T-helper 1 cell treated with Interleukin-12 subunit alpha and Interleukin-12 subunit beta and Interleukin-4 antibody, amounts not matched to agents 30 μg/mL and 1 μg/mL, for 36 hours (primary cell): ENCODE results near the gene ADRA2B.
"Not testable (repeated sequence)": the region's sequence is repeated elsewhere in the genome, so short reads cannot be mapped to it uniquely, and the experiment has no call there.

ENCODE experiments used
- H3K27ac Mint-ChIP-seq: one replicate; pipeline ENCODE4 v1.8.0; 2021; ENCODE audit warnings: mild to moderate bottlenecking, mixed read lengths
- H3K27me3 Mint-ChIP-seq: one replicate; pipeline ENCODE4 v1.8.0; 2021; ENCODE audit warnings: low read depth, mixed read lengths
- H3K36me3 Mint-ChIP-seq: one replicate; pipeline ENCODE4 v1.8.0; 2021; ENCODE audit warnings: low read depth, mixed read lengths
- H3K4me1 Mint-ChIP-seq: one replicate; pipeline ENCODE4 v1.8.0; 2021; ENCODE audit warnings: low read depth, mixed read lengths
- H3K4me3 Mint-ChIP-seq: one replicate; pipeline ENCODE4 v1.8.0; 2021; ENCODE audit warnings: mild to moderate bottlenecking, moderate library complexity, mixed read lengths
- H3K9me3 Mint-ChIP-seq: one replicate; pipeline ENCODE4 v1.8.0; 2021; ENCODE audit warnings: mixed read lengths

The ADRA2B gene

DNA sequence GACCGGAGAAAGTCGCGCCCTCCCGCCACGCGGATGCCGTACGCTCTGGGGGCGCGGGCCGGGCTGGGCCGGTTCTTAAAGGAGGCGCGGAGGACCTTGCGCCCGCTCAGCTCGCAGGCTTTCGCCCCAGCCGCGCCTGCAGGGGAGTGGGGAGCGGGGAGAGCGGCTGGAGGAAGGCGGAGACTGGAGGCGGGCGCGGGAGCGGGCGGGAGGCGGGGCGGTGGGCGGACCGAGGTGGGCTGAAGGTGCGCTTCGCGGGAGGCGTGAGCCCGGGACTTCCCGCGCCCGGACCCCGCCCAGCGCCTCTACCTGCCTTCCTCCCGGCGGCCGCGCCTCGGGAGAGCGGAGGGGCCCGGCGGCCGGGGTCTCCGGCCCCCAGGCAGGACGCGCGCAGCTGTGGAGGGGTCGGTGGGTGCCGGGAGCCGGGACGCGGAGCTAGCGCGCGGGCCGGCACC is at the start of gene ADRA2B:
ADRA2B (minus strand) TSS at position 148 of the 455 bp plus-strand sequence. CDS start 422 bp downstream, outside the sequence.
- Mint-ChIP-seq H3K4me3 (peak within 1 kb of the TSS; percentile 79), H3K4me1 (peaks cover 17% of the 10 kb centered on the region), H3K36me3 (no peaks in the 10 kb centered on the region), H3K27me3 (peaks cover 55% of the 10 kb centered on the region), H3K27ac (no peak within 1 kb of the TSS), H3K9me3 (no peaks in the 10 kb centered on the region)

DNA sequence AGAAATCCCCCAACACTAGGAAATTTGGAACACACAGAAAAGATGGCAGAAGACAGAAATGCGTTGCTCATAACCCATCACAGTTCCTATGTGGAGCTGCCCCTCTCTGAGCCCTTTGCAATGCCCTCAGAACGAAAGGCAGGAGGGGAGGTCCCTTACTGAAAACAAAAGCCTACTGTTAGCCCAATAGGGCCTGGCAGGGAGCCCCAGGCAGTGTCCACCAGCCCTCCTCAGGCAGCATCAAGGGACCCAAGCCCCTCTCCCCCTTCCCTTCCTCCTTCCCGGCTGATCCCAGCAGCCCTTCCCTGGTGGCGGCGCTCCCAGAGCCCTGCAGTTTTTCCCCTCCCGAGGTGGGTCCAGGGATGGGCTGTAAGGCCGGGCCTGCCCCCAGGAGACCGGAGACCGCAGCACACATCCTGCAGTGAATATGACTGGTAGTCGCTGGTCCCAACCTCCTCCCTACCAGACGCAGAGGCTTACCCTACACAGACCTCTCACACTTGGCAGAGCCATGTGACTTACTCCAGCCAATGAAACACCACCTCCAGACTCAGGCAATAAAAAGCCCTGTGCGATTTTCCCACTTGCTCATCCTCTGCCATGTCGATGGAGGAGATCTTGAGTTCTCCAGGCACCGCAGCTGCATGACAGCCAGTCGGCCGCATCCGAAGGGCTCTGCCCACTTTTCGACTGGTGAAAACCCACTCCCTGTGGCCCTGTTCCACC is 48.3 kb upstream of the ADRA2B start:
- H3K4me3 Mint-ChIP-seq: peak overlapping the region; percentile 65
- H3K27ac Mint-ChIP-seq: peak overlapping the region; percentile 95
- no peaks in the 10 kb centered on the region for H3K27me3 Mint-ChIP-seq
- H3K9me3 Mint-ChIP-seq: peaks cover 9% of the 10 kb centered on the region
- peaks cover 3% of the 10 kb centered on the region for H3K36me3 Mint-ChIP-seq
- peaks cover 43% of the 10 kb centered on the region for H3K4me1 Mint-ChIP-seq

DNA sequence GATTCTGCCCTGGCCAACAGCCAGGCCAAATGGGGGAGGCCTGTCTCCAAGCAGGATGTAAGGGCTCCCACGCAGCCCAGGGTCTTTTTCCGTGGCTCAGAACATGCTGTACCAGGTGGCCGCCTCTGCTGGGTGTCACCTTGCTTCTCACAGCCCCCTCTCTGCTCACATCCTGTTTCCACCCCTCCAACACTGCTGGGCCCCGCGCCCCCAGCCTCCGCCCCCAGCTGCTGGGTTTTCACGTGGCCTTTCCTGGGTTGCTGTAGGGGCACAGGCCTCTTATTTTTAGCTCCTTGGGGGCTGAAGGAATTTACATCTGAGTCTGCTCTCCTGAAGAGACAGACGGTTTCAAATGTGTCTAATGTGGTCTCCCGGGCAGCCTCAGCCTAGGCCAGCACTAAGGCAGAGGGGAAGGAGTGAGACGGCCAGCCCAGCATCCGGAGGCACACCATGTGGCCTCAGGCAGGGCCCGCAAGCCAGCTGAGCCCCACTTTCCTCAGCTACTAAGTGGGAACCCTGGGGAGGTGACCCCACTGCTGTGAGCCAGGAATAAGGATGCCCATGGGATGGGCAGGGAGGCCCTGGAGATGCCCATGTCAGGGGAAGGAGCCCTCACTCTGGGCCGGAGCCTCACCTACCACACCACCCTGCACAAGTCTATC is 47.5 kb upstream of the ADRA2B start:
- Mint-ChIP-seq H3K27me3 (no peaks in the 10 kb centered on the region), H3K4me3 (peak overlapping the region; percentile 65), H3K36me3 (peaks cover 2% of the 10 kb centered on the region), H3K4me1 (peaks cover 50% of the 10 kb centered on the region), H3K27ac (peak overlapping the region; percentile 95), H3K9me3 (peaks cover 5% of the 10 kb centered on the region)

DNA sequence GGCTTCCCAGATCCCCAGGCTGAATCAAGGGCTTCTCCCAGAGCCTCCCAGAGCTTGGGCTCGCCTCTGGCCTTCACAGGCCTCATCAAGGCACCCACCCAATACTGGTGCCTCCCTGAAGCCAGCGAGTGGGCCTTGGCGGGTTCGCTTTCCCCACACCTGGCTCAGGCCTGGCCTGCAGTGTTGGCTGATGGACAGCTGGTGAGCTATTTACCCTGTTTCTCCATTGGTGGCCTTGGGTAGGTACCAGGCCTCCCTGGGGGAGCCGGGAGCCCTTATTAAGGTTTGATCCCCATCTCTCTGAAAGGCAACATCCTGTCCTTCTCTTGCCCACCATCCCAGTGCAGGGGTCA is 47.0 kb upstream of the ADRA2B start:
- Mint-ChIP-seq H3K4me3 (no peak overlapping the region), H3K9me3 (peaks cover 5% of the 10 kb centered on the region), H3K27ac (peak overlapping the region; percentile 95), H3K4me1 (peaks cover 54% of the 10 kb centered on the region), H3K27me3 (no peaks in the 10 kb centered on the region), H3K36me3 (peaks cover 2% of the 10 kb centered on the region)

DNA sequence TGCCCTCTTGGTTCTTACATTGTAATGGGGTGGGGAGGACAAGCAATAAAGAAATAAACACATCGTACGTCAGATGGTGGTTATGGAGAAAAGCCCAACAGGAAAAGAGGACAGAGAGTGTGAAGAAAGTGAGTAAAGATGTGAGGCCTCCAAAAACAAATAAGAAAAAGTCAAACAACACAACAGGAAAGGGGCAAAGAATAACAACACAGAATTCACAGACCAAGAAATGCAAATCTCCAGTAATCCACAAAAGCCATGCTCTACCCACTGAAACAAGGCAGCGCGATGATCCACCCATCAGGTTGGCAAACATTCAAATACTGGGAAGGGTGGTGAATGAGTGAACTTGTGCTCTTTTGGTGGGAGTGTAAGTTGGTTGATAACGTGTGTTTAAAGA is 45.5 kb upstream of the ADRA2B start:
- H3K9me3 Mint-ChIP-seq: peaks cover 5% of the 10 kb centered on the region
- peak overlapping the region; percentile 4 for H3K4me3 Mint-ChIP-seq
- H3K27ac Mint-ChIP-seq: peak overlapping the region; percentile 74
- H3K27me3 Mint-ChIP-seq: no peaks in the 10 kb centered on the region
- H3K4me1 Mint-ChIP-seq: peaks cover 68% of the 10 kb centered on the region
- peaks cover 2% of the 10 kb centered on the region for H3K36me3 Mint-ChIP-seq

DNA sequence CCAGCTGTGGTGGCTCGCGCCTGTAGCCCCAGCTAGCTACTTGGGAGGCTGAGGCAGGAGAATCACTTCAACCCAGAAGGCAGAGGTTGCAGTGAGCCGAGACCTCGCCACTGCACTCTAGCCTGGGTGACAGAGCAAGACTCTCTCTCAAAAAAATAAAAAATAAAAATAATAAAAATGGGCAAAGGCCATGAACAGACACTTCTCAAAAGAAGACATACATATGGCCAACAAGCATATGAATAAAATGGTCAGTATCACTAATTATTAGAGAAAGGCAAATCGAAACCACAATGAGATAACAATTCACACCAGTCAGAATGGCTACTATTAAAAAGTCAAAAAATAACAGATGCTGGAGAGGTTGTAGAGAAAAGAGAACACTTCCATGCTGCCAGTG is 44.0 kb upstream of the ADRA2B start:
- H3K27me3 Mint-ChIP-seq, H3K27ac Mint-ChIP-seq, H3K36me3 Mint-ChIP-seq, H3K9me3 Mint-ChIP-seq, H3K4me3 Mint-ChIP-seq: not testable (repeated sequence)
- peaks cover 78% of the 10 kb centered on the region for H3K4me1 Mint-ChIP-seq

DNA sequence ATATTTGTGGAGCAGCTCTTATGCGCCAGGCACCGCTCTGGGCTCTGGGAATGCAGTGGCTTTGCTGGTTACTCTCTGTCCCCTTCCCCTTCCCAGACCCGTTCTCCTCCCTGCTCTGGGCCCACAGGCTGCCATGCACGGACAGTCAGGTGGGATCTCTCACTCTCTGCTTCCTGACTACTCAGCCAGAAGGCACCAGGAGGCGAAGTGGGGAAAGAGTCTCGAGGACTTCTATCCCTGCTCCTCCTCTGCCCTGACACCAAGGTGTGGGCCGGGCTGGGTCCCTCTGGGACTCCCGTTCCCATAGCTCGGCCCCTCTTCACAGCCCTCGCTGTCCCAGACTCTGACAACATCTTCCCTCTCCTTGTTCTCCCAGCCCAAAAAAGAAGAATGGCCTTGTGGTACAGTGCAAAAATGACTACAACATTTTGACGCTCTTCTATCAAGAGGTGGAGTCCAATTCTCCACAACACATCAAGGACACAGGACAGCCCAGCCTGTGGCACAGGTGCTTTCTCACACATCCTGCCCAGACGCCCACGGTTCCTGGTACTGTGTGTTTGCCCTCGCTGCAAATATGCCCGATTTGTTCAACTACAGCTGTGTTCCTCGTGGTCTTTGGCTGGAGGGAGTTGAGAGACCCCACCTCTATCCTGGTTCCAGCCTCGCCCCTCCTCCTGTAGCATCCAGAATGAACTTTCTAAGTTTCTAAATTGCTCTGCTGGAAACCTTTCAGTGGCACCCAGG is 42.9 kb upstream of the ADRA2B start:
- H3K4me1 Mint-ChIP-seq: peaks cover 72% of the 10 kb centered on the region
- peak overlapping the region; percentile 86 for H3K27ac Mint-ChIP-seq
- no peaks in the 10 kb centered on the region for H3K27me3 Mint-ChIP-seq
- peak overlapping the region; percentile 62 for H3K4me3 Mint-ChIP-seq
- peaks cover 2% of the 10 kb centered on the region for H3K36me3 Mint-ChIP-seq
- peaks cover 5% of the 10 kb centered on the region for H3K9me3 Mint-ChIP-seq

DNA sequence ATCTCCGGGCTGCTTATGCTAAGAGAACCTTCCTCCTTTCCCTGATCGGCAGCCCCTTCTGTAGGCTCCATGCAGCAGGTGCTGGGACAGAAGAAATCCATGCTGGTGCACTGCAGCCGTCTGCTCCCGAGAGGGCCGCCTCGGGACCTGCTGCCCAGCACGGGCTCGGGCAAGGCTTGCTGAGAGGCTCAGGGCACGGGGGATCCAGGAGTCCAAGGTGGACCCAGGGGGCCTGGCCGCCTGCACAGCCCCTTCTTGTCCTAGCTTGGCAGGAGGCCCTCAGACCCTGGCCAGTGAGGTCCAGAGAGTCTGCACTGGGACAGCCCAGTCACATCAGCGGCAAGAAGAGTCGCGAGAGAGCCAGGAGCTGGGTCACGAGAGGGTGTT is 42.2 kb upstream of the ADRA2B start:
- H3K36me3 Mint-ChIP-seq: peaks cover 2% of the 10 kb centered on the region
- H3K4me1 Mint-ChIP-seq: peaks cover 65% of the 10 kb centered on the region
- H3K27me3 Mint-ChIP-seq: no peaks in the 10 kb centered on the region
- H3K9me3 Mint-ChIP-seq: peaks cover 5% of the 10 kb centered on the region
- peak overlapping the region; percentile 93 for H3K27ac Mint-ChIP-seq
- no peak overlapping the region for H3K4me3 Mint-ChIP-seq

DNA sequence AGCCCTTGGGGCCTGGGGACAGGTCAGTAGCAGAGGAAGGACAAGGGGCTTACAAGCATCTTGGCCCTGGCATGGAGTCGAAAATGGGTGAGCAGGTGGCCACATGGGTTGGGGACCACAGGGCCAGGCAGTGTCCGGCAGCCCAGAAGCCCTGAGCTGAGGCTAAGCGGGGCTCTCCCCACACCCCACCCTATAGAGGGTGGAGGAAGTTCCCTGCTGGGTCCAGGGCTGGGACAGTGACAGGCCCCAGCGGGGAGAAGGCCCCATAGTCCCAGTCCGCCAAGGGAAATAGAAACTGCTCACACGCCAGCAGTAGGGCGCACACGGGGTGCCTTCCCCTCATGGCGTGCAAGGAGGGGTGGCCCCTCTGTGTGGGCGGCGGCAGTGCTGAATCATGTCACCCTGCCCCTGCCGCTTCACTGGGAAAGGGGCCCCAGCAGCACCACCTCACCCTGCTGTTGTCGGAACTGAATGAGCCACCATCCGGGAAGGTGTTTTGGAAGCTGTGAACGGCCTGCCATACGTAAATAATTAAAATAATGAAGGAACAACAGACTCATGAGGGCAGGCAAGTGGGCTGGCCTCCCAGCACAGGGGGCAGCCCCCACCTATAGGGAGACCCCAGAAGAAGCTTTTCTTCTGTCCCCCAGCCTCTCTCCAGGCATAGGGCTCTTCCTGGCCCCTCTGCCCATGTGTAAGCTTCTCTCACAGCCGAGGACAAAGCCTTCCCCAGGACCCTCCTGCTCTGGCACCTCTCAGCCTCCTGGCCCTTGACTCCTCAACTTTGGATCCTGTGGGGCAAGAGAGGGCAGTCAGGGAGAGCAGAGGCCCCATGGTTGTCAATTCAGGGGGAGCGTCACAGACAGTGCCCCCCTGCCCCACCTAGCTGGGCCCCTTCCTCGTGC is 41.5 kb upstream of the ADRA2B start:
- no peaks in the 10 kb centered on the region for H3K27me3 Mint-ChIP-seq
- peaks cover 2% of the 10 kb centered on the region for H3K36me3 Mint-ChIP-seq
- peak overlapping the region; percentile 93 for H3K27ac Mint-ChIP-seq
- H3K9me3 Mint-ChIP-seq: peaks cover 5% of the 10 kb centered on the region
- peaks cover 63% of the 10 kb centered on the region for H3K4me1 Mint-ChIP-seq
- peak overlapping the region; percentile 75 for H3K4me3 Mint-ChIP-seq

DNA sequence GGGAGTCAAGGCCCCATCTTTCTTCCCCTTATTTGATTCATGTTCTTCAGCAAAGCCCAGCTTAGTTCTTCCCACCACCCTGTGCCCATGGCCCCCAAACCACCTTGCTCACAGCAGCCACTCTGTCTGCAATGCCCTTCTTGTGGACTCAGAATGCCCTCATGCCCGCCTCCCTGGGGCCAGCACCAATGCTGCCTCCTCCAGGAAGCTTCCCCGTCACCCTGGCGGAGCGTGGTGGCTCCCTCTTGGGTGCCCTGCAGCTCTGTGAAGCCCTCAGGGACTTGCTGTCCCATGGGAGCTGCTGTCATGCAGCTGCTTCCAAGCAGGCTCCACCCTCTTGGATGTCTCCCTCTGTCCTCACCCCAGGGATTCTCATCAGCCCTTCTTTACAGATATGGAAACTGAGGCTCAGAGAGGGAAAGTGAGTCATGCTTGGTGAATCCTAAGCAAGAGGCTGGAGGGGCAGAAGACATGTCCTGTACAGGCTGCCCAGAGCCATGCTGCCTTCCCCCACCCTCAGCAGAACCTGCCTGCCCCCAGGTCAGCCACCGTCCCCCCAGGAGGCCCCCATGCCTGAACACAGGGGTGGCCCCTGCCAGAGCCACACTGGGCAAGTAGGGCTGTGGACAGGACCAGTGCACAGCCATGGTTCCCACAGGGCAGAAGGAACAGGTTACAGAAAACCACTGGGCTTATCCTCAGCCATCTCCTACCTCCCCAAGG is 40.7 kb upstream of the ADRA2B start:
- H3K4me3 Mint-ChIP-seq: peak overlapping the region; percentile 75
- peaks cover 2% of the 10 kb centered on the region for H3K36me3 Mint-ChIP-seq
- H3K27me3 Mint-ChIP-seq: no peaks in the 10 kb centered on the region
- peaks cover 5% of the 10 kb centered on the region for H3K9me3 Mint-ChIP-seq
- H3K4me1 Mint-ChIP-seq: peaks cover 57% of the 10 kb centered on the region
- peak overlapping the region; percentile 93 for H3K27ac Mint-ChIP-seq

DNA sequence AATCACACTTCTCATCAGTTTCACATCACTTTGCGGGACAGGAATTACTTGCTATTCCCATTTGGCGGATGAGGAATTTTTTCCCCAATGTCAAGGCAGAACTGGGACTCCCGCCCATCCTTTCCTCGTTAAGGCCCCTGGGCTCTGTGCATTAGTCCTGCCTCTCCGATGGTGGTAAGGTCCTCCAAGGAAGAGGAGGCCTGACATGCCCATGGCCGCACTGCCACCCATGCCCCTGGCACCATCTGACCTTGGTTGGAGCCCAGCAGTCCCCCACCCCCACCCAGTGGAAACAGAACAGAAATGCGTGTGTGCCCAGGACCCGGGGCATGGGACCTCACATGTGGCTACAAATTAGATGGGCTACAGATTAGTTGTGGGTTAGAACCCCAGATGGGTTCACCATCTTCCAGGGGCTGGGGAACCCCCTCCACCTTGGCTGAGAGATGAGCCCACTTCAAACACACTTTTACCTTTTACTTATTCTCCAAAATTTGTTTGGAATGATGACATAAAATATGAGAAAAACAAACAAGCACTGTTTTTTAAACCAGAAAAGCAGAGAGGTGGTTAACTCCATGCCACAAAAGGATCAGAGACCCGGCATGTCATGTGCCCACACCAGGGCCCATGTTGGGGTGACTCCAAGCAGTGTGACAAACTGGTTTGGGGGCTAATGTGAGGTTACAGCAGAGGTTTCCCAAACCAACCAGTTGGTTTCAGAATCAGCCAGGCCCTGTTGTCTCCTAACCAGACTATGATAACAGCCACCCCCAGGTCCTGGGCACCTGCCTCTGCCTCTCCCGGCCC is 39.8 kb upstream of the ADRA2B start:
- H3K36me3 Mint-ChIP-seq: peaks cover 2% of the 10 kb centered on the region
- no peaks in the 10 kb centered on the region for H3K27me3 Mint-ChIP-seq
- H3K9me3 Mint-ChIP-seq: peaks cover 5% of the 10 kb centered on the region
- H3K27ac Mint-ChIP-seq: peak overlapping the region; percentile 93
- H3K4me1 Mint-ChIP-seq: peaks cover 59% of the 10 kb centered on the region
- peak overlapping the region; percentile 14 for H3K4me3 Mint-ChIP-seq

DNA sequence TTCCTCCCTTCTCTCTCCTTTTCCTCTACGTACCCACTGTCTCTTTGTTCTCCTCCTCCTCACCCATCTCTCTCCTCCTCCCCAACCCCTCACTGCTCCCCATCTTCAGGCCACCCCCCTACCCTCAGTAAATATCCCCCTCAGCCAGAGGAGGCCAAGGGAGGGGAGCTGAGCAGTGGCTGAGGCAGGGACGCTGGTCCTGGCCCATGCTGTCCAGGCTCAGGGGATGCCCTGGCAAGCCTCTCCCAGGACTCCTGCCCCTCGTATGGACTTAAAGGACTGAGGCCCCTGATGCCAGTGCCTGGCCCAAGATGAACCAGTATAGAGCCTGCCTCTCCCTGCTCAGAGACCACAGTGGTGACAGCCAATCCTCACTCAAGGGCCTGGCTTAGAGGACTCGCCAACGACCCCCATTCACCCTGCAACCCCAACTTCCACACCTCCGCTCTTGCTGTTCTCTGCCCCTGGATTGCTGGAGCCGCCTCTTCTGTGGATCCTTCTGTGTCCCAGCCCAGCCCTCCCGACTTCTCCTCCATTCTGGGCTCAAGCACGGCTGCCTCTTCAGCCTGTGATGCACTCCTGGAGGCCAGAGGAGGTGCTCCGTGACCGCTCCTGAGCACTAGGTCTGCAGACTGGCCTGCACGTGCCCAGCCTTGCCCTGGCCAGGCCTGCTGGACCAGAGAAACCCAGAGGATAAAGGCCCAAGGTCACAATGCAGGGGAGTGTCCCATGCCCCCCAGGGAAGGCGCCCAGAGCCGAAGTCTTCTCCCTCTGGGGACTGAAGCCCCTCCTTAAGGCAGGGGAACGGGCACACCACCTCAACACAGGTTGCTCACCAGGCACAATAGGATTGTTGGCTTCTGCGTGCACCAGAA is 38.4 kb upstream of the ADRA2B start:
- Mint-ChIP-seq H3K4me3 (no peak overlapping the region), H3K9me3 (no peaks in the 10 kb centered on the region), H3K4me1 (peaks cover 52% of the 10 kb centered on the region), H3K27ac (no peak overlapping the region), H3K27me3 (no peaks in the 10 kb centered on the region), H3K36me3 (no peaks in the 10 kb centered on the region)
